ENCODE results near the gene IWS1. TPM values are rescaled to one million over a fixed set of nuclear protein-coding genes. Genes with fewer than 3 reads are reported as not detected.
"Not testable (repeated sequence)": the region's sequence is repeated elsewhere in the genome, so short reads cannot be mapped to it uniquely, and the experiment has no call there.

IWS1 gene
- polyA plus RNA-seq, 12 donors = 30.4 to 61.8 (median 51.0) TPM; not detected in 1

- DNase-seq = no peak
Observed at GRCh38 chr2:127562936-127563335, 36.6 kb upstream of the IWS1 start.

GRCh38 chr2:127561371-127561770 is 35.1 kb upstream of the IWS1 start:
- no peak for DNase-seq

DNA sequence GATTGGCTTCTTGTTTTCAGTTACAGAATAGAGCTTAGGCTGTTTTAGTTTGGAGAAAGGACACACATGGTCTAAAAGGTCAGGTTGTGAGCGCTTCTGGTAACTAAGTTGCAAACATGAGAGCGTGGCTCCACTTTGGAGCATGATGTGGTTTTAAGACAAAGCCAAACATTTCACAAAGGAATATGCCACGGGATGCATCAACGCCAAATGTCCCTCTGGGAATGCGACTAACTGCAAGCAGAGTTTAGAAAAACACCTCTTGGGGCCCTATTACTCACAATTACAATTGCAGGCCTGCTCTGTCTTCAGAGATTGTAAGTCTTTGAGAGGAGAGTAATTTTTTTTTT is 34.6 kb upstream of the IWS1 start:
- DNase-seq = no peak

GRCh38 chr2:127560201-127560930 is 34.1 kb upstream of the IWS1 start:
- no peak for DNase-seq

DNA sequence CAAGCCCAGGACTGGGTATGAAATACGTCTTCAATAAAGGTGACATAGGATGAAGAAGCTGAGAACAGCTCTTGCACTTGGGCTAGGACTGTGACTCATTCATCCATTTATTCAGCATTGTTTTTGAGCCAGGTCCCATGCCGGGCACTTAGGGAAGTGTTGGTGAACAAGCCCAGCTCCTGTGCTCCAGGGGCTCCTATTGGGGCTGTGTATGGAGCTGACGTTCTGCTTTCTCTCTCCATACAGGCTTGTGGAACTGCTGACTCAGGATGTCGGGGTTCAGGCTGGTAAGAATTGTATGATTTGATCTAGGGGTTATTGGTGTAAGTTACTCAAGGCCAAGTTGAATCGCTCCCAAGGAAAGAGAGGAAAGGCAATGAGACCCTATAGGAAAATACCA is 33.2 kb upstream of the IWS1 start:
- no peak for DNase-seq

GRCh38 chr2:127558911-127559310 is 32.6 kb upstream of the IWS1 start:
- no peak for DNase-seq

GRCh38 chr2:127552846-127553245 is 26.6 kb upstream of the IWS1 start:
- DNase-seq = no peak

DNA sequence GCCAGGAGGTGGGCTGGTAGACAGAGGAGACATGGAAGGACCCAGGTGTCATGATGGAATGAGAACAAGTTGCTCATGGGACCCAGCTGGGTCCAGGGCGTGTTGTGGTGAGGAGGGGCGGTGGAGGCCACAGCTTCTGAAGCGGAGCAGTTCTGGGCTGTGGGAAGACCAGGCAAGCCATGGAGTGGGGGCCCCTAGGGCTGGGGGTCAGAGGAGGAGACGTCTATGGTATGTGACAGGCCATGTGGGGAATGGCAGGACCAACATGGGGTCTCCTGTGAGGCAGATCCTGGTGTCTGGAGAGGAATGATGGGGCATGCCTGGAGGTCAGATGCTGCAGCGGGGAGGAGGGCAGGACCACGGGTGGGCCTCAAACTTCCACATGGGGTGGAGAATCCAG is 26.0 kb upstream of the IWS1 start:
- DNase-seq = no peak

GRCh38 chr2:127551221-127551930 is 25.1 kb upstream of the IWS1 start:
- no peak for DNase-seq

DNA sequence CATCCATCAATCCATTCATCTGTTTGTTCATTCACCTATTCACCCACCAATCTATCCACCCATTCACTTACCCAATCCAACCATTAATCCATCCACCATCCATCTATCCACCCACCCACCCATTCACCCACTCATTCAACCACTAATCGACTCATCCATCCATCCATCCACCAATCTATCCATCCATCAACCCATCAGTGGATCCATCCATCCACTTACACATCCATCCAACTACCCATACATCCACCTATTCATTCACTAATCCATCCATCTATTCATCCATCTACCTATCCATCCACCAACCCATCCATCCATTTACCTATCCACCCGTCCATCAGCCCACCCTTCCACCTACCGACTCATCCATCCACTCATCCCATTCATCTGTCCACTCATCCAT is 20.5 kb upstream of the IWS1 start:
- no peak for DNase-seq

GRCh38 chr2:127545796-127546195 is 19.5 kb upstream of the IWS1 start:
- DNase-seq = no peak

DNA sequence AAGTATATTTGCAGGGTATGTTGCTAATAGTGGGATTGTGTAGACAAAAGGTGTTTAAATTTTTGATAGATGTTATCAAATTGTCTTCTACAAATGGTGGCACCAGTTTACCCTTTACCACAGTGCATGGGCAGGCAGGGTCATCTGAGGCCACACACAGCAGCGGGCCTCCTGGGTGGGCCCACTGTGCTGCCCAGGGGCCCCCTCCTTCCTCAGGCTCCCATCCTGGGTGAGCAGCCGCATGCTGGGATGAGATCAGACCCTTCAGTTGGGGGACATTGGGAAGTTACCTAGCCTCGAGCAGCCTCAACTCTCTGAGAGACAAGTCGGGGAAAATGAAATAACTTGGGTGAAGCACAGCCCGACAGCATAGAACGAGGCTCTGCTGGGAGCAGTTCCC is 18.9 kb upstream of the IWS1 start:
- no peak for DNase-seq

DNA sequence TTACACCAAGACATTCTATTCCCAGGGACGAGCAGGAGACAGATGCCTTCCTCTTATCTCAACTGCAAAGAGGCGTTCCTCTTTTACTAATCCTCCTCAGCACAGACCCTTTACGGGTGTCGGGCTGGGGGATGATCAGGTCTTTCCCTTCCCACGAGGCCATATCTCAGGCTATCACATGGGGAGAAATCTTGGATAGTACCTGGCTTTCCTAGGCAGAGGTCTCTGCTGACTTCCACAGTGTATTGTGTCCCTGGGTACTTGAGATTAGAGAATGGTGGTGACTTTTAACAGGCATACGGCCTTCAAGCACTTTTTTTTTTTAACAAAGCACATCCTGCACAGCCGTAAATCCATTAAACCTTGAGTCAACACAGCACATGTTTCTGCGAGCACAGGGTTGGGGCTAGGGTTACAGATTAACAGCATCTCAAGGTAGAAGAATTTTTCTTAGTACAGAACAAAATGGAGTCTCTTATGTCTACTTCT is 16.8 kb upstream of the IWS1 start:
- not testable (repeated sequence) for DNase-seq

GRCh38 chr2:127542231-127542630 is 15.9 kb upstream of the IWS1 start:
- DNase-seq = no peak

DNA sequence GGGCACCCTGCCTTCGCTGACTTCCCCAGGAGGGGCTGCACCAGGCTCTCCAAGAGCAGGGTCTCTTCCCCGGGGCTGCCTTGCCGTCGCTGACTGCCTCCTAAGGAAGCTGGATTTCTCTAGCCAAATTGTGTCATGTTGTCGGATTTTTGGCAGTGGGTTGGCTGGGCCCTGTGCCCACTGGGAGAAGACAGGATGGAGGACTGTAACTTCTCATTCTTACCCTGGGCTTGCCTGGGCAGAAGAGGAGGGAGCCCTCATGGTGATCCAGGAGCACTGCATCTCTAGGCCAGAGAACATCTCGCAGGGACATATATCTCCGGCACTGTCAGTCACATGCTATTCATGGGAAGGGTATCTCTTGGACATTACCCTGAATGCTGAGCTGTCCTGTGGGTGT is 15.5 kb upstream of the IWS1 start:
- no peak for DNase-seq

DNA sequence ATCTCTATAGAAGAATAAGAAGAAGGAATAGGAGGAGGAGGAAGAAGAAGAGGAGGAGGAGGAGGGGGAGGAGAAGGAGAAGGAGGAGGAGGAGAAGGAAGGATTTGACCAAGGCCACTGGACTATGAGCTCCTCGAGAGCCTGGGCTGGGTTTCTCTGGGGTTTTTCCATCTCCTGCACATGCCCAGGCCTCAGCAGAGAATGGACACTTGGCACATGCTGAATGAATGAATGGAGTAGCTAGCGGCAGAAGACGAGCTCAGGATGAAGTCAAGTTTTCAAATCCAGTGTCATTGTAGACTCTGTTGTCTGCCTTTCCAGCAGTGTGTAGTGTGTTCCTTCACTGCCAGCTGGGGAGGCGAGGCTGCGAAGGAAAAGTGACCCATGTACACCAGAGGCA is 11.4 kb upstream of the IWS1 start:
- DNase-seq = no peak

DNA sequence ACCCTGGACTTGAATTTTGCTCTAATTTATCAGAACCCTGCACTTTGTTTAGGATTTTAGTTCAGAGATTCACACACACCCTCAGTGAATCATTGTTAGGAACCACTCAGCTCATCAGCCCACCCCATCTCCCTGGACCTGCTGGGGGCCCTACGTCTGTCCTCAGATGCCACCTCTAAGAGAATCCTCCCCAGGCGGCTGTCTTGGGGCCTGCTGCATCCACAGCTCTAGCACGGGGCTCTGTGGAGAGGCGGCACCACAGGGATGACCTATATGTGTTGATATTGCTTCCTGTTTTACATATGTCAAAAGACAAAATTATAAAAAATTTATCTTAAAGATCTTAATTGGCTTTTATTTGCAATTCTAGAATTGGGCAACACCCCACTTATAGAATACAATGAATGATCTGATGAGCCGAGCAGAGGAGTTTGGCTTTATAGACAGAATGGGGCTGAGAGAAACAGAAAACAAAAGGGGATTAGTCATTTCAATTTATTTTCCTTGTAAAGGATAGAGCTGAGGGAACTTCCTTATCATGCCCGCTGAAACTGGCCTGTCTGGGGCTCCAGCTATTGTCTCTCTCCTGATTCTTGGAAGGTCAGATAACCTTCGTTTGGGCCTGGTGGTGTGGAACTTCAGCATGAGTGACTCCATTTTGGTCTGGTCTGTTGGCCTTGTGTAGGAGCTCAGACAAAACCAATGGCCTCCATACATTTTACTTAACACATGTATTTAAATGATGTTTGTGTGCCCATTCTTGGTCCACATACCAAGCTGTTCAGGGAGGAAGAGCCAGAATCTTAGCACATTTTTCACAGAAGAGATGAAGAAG is 10.6 kb upstream of the IWS1 start:
- DNase-seq = no peak

- DNase-seq = no peak
Observed at GRCh38 chr2:127535918-127536317, 9.6 kb upstream of the IWS1 start.

- no peak for DNase-seq
Observed at GRCh38 chr2:127535422-127535901, 9.2 kb upstream of the IWS1 start, which contains the start of gene MYO7B. Gene MYO7B (plus strand): TSS chr2:127535683. CDS start chr2:127559723, 24,040 bp downstream.

GRCh38 chr2:127532296-127532695 is 6.0 kb upstream of the IWS1 start:
- no peak for DNase-seq

DNA sequence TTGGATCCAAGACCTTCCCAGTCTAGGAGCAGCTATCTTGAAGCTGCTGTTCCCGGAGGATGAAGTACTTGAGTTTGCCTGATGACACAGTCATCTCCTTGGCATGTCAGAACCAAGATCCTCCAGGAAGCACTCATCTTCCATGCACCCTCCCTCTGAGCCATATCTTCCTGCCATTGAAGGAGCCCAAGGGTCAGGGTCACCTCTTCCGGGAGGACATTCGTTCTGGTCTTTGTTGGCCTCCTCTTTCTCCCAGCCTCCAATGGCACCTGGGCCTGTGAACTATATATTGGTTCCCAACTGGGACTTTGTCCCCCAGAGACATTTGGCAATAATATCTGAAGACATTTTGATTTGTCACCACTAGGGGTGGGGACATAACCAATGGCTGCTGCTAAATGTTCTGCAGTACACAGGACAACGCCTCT is 4.9 kb upstream of the IWS1 start:
- DNase-seq = no peak

Data from muscle of arm (tissue), 12 donors.